GM08714 (cell line): ENCODE measurements around the gene GPX7.

Experiments
- H3K4me3 ChIP-seq: fragments of 200-500 bp; sonication (Bioruptor generic); 2 replicates; pipeline ENCODE4 v1.5.1; 2014; ENCODE audit warnings: mild to moderate bottlenecking, low read length, inconsistent platforms
- ZNF274 ChIP-seq: IDR thresholded peaks from 2 replicates; pipeline ENCODE4 v1.6.1; 2012; ENCODE audit warnings: mild to moderate bottlenecking, low read depth, low read length

The GPX7 gene

DNA sequence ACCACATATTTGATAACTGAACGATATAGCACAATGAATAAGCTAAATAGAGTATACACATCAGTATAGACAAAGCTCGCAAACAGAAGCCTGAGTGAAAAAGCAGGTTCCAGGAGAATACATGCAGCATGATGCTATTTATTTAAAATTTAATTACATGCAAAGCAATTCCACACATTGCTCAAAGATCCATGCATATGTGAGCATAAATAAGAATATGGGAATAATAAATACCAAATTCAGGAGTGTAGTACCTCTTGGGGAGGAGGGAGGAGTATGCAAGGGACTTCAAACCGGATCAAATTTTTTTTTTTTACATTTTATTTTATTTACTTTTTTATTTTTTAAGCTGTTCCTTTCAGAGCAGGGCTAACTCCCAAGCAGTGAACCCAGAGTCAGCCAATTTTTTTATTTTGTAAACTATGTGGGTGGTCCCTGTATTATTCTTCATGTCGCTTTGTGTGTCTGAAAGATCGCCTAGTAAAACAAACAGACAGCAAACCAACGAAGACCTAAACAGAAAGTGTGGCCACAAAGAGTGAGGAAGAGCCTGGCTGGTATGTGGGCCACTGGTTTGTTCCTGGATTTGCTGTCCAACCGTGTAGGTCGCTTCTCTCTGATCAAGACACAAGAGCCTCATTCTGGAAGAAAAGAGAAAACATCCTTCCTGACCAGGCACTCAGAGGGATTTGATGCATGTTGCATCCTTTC lies 26.6 kb downstream of the GPX7 start:
- H3K4me3 ChIP-seq = no peak overlapping the region
- no peak for TF ChIP-seq ZNF274

DNA sequence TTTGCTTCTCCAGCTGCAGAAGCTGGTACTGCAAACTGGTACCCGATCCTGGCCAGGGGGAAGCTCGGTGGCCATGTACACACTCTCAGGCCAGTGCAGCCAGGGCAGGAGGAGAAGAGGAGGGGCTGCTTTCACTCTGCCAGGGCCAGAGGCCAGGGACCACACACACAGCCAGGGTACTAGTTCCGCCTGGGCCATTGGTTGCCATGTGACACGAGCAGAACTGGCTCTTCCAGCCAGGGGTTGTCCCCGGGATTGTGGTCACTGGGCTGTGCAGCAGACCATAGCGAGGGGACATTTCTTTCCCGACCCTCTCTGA lies 27.1 kb downstream of the GPX7 start:
- H3K4me3 ChIP-seq = no peak overlapping the region
- no peak for TF ChIP-seq ZNF274

DNA sequence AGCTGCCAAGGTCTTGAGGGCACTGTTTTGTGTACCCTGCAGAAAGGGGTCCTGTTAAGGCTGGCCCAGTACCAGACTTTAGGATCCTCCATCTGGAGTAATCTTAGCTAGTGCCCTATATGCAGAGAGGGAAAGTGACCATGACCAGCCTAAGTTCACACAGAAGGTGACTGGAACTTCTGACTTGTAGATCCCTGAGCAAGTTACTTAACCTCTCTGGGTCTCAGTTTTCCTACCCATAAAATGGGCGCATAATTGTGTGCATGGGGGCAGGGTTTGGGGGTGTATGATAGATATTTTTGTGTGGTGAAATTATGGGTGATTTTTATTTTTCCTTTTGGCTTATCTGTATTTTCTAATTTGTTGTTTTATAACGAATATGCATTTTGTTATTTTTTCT lies 27.5 kb downstream of the GPX7 start:
- no peak for TF ChIP-seq ZNF274
- no peak overlapping the region for H3K4me3 ChIP-seq

DNA sequence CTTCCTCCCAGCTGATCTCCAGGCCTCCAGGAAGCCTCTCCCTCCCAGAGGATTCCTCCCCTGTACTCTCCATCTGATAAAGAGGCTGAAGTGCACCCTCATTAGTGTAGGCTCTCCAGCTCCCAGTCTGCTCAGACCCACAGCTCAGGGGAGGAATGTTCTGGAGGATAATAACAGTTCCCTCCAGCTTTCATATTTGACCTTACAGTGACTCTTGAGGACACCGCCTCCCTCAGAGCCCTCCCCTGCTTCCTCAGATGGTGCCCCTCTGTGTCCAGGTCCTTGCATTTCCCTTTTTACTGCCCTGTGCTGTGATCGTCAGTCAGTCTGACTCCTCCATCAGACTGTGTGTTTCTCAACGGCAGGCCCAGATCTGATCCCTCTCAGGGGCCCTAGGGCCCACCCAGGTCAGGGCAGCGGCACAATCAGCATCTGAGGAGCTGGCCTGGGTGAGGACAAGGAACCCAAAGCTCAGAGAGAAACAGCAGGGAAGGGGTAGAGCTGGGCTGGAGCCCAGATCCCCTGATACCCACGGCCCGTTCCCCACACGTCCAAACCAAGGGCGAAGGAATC lies 29.7 kb downstream of the GPX7 start:
- TF ChIP-seq ZNF274 = no peak
- no peak overlapping the region for H3K4me3 ChIP-seq

DNA sequence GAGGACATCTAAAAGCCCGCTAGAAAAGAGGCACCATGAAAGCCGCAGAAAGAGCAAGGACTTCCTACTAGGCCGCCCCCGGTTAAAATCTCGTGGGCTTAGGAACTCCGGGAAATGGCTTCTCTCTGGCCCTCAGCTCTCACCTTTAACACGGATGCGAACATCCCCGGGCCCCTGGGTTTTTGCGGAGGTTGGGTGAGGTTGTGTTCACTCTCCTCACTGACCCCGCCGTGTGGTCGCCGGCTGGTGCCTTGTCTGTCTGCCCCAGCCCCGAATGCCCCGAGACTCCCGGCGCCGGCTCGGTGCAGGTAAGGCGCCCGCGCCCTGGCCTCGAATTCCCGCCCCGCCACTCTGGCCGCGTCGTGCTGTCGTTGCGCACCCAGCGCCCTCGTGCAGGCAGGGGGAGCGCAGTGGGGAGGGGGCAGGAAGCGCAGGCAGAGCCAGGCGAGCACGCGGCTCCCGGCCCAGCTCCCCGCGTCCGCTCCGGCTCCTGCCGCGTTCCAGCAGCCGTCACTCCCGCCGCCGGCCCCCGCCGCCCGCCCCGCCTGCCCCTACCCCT lies 30.6 kb downstream of the GPX7 start, which contains the start of gene SHISAL2A:
Gene SHISAL2A (plus strand): TSS at position 437 of the 559 bp plus-strand sequence. CDS start 326 bp downstream, outside the sequence.
- H3K4me3 ChIP-seq = peak within 1 kb of the TSS; percentile 5; the same call in 1 of the 2 replicates
- TF ChIP-seq ZNF274 = no peak

DNA sequence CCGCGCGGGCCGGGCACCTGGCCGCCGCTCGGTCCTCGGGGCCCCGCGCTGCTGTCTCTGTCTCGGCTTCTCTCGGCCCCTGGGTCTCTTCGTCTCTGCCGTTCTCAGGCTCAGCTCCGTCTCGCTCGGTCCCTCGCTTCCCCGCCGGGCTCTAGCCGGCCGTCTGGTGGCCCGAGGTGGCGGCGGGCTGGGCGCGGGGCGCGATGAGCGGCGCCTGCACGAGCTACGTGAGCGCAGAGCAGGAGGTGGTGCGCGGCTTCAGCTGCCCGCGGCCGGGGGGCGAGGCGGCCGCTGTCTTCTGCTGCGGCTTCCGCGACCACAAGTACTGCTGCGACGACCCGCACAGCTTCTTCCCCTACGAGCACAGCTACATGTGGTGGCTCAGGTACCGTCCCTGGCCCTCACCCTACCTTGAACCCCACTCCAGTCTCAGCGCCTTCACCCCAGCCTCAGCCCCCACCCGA lies 31.2 kb downstream of the GPX7 start:
- TF ChIP-seq ZNF274 = no peak

DNA sequence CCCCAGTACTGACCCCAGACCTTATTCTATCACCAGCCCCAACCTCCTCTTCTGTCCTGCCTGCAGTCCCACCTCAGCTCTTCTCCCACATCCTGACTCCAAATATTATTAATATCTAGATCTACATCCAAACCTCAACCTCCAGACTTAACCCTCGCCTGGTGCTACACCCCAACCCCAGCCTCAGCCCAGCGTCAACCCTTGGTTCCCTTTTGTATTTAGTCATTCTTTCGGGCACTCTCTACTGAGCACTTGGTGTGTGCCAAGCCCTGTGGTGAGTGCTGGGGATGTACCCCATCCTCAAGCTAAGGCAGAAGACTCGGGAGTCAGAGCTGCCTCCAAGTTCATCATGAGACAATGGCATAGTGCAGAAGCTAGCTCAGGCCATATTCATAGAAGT lies 31.9 kb downstream of the GPX7 start:
- H3K4me3 ChIP-seq = no peak overlapping the region
- no peak for TF ChIP-seq ZNF274

More for the DNA sequence above, 31.2 kb downstream of the GPX7 start:
- H3K4me3 ChIP-seq = peak overlapping the region; percentile 5; the same call in 1 of the 2 replicates

DNA sequence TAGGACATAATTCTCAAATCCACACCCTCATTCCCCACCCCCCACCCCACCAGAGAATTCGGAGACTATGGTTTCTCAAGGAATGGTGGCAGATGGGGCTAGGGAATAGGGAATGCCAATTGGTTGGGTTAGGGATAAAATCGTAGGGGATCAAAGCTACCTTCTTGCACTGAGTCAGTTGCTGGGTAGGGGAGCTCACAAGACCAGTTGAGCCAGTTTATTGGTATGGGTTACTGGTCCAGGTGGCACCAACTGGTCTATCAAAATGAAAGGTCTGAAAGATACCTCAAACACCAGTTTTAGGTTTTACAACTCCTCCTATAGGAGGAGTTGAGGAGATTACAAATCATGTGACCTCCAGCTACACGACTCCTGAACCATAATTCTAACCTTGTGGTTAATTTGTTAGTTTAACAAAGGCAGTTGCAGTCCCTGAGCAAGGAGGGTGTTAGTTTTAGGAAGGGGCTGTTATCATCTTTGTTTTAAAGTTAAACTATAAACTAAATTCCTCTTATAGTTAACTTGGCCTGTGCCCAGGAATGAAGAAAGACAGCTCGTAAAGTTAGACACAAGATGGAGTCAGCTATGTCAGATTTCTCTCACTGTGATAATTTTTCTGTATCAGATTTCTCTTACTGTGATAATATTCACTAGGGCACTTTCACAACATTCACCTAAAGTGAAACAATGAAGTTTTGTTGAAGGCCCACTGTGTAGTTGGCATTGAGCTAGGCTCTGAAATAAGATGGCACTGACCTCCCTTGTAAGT lies 33.3 kb downstream of the GPX7 start:
- no peak for TF ChIP-seq ZNF274
- H3K4me3 ChIP-seq = no peak overlapping the region

DNA sequence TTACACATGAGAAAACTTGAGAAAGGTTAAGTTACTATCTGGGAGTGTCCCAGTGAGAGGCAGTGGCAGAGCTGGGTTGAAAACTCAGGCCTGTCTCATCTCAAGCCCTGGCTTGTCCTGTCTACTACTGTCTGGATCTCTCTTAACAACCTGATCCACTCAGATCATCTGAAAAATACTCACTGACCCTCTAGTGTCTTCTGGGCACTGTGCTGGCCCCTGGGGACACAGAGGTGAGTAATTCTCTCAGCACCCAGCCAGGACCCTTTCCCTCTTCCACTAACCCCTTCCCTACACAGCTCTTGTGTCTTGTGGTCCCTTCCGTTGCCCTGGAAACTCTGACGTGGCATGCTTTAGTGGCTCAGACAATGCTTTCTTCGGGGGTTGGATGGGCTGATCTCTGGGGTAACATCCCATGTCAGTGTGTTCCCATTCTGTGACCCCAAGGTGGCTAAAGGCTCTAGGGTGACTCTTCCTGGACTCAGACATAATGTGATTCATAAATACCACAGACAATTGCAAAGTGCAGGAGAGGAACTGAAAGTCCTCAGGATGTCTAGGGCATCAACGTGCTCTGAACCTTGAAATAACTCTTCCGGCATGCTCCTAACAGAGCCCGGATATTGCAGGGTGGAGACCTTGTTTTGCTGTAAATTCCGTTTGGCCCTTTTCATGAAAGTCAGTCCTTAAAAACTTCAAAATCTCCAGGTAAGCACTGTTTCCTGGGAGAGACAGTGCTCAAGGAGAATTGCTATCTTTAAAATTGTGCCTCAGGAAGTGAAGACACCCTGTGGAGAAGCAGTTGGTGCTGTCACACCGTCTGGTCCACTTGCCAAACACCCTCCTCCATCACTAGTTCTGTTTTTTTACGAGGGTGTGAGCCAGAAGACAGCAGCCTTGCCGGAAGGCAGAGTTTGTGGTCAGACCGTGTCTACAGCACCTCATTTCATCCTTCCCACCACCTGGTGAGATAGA lies 34.8 kb downstream of the GPX7 start:
- TF ChIP-seq ZNF274 = no peak
- peak overlapping the region; percentile 47; the same call in 1 of the 2 replicates for H3K4me3 ChIP-seq

DNA sequence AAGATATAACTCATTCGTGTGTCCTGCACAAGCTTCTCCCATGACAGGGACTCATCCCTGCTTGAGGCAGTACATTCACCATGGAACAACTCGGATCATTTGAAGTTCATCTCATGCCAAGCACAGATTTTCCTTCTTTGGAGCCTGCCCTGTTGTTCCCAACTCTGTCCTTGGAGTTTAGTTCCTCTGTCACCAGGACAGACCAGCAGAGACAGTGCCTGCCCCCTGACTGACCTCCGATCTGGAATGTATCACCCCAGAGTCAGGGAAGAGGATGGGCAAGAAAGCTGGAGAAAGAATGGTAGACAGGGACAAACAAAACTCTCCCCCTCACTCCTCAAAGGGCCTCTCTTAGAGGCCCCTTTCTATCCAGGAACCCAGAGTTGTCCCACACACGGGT lies 35.8 kb downstream of the GPX7 start:
- H3K4me3 ChIP-seq = no peak overlapping the region; the same call in 1 of the 2 replicates
- no peak for TF ChIP-seq ZNF274

DNA sequence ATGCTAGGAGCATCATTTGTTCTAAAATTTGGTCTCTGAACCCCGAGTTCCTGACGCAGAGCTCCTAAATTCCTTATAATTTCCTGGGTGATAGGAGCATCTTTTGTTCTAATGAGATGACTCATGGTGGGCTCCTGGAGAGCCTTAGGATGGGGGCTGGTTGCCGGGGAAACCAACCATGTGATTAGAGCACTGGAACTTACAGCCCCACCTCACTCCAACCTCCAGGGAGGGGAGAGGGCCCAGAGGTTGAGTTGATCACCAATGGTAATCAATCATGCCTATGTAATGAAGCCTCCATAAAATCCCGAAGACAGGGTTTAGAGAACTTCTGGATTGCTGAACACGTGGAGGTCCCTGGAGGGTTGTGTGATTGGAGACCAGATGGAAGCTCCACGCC lies 38.5 kb downstream of the GPX7 start:
- TF ChIP-seq ZNF274 = no peak

DNA sequence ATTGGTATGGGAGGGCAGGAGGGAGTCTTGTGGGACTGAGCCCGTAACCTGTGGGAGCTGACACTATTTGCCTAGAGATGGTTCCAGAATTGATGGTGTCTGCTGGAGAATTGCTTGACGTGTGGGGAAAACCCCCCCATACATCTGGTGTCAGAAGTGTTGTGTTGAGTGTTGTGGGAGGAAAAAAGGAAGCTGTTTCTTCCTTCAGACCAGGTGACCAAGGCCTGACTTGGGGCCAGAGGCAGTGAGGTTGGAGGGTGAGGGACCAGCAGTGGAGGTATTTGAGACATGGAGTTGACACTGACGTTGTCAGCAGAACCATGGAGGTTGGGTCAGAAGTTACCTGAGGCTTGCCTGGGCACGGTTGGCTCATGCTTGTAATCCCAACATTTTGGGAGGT lies 39.1 kb downstream of the GPX7 start:
- no peak overlapping the region for H3K4me3 ChIP-seq
- TF ChIP-seq ZNF274 = no peak

More for the DNA sequence above, 38.5 kb downstream of the GPX7 start:
- no peak overlapping the region for H3K4me3 ChIP-seq

DNA sequence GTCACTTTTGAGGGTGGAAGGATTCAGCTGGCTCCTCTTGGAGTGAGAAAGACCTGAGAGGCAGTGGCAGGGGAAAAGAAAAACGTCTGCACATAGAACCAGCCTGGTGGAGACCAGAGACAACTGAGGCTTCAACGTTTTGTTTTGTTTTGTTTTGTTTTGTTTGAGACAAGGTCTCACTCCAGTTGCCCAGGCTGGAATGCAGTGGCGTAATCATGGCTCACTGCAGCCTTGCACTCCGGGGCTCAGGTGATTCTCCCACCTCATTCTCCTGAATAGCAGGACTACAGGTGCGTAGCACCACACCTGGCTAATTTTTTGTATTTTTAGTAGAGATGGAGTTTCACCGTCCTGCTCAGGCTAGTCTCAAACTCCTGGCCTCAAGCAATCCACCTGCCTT lies 43.1 kb downstream of the GPX7 start:
- no peak for TF ChIP-seq ZNF274
- no peak overlapping the region for H3K4me3 ChIP-seq
